ENCODE measurements around the gene BCAT1. TPM values are rescaled to one million over a fixed set of nuclear protein-coding genes. Genes with fewer than 3 reads are reported as not detected.

Gene BCAT1
- total and polyA plus RNA-seq, 9 of the 15 experiments (the other 6 are each of a cell fraction or from before 2014, with no cell fraction given): 38.5 to 157 (median 66.8) TPM

GRCh38 chr12:24954261-24954660 lies 5.4 kb upstream of the BCAT1 start:
- no TSS peak for BruUV-seq (replicated peaks)
- no peak overlapping the region for H2AFZ ChIP-seq (ENCODE audit: low read depth, low read length)
- H3K27me3 ChIP-seq (ENCODE audit: control insufficient read depth in 2 of 2, insufficient read depth in 2 of 2, low read length in 2 of 2): no peaks in the 10 kb centered on the region
- no peak overlapping the region for H3K27ac ChIP-seq (ENCODE audit: extremely low read depth, low read depth, low read length)
- ChIA-PET CTCF (ENCODE audit: low intra/inter-chr PET ratio) (no interaction called here), POLR2A (no interaction called here)
- peaks cover 26 to 40% of the 10 kb centered on the region in 2 experiments; a peak in 4 of 5 replicates for H3K4me1 ChIP-seq (replicated peaks in 1 of 2; ENCODE audit: control insufficient read depth in 2 of 2, insufficient read depth in 2 of 2, low read length in 2 of 2)
- no peaks in the 10 kb centered on the region for H4K20me1 ChIP-seq (replicated peaks; ENCODE audit: control insufficient read depth, insufficient read depth, low read length)
- H3K79me2 ChIP-seq (ENCODE audit: control insufficient read depth, insufficient read depth, low read length): peaks cover 2% of the 10 kb centered on the region; the same call in 2 of the 3 replicates
- in situ Hi-C loops (cut with MboI) (no loop called here), intact Hi-C loops (cut with micrococcal nuclease) (loop anchor here (5.0 kb wide), 1 partner anchor 102 kb away; no protein-coding TSS in a partner anchor)
- WGBS (ENCODE audit: insufficient coverage, low coverage, missing lambda C conversion rate): 5% methylated on average over 3 of the region's 3 CpGs
- FAIRE-seq: peak; percentile 56
- peak in 1 of 4 experiments; percentile 29 for DNase-seq (ENCODE audit: extremely low read depth in 1 of 4, low spot score in 3 of 4)
- no peak overlapping the region for H3K4me2 ChIP-seq (ENCODE audit: insufficient read depth, low read length)
- H3K9me3 ChIP-seq (replicated peaks; ENCODE audit: control insufficient read depth, insufficient read depth, low read depth, low read length): no peaks in the 10 kb centered on the region
- no peak overlapping the region for H3K4me3 ChIP-seq
- no peaks in the 10 kb centered on the region for H3K9me1 ChIP-seq (ENCODE audit: control insufficient read depth, insufficient read depth, low read length)
- H3K36me3 ChIP-seq (ENCODE audit: control insufficient read depth, insufficient read depth, low read length): no peaks in the 10 kb centered on the region
- ATAC-seq: no peak
- no peak overlapping the region for H3K9ac ChIP-seq (ENCODE audit: insufficient read depth in 1 of 2, low read depth in 2 of 2, low read length in 2 of 2)
- TF ChIP-seq MAFG (tag; conservative IDR thresholded peaks at IDR 0.05): peak; percentile 76
- TF ChIP-seq HDAC6 (IDR thresholded peaks at IDR 0.05; ENCODE audit: low read depth, low read length): no peak
- no peak for TF ChIP-seq BCL6 (CRISPR knock-in tag; IDR thresholded peaks at IDR 0.05)
- no peak for TF ChIP-seq PCBP2 (IDR thresholded peaks at IDR 0.05; ENCODE audit: low read depth, low read length, poor library complexity, severe bottlenecking)
- no peak for TF ChIP-seq ZNF224 (CRISPR knock-in tag; IDR thresholded peaks at IDR 0.05)
- 0 out of 2 replicates have a peak, but pooled peaks have one; percentile 8 for TF ChIP-seq MTA2 (IDR thresholded peaks at IDR 0.05; ENCODE audit: low read depth)
- TF ChIP-seq FIP1L1 (IDR thresholded peaks at IDR 0.05; ENCODE audit: low read depth, low read length, poor library complexity, severe bottlenecking): no peak
- TF ChIP-seq CCNT2 (IDR thresholded peaks at IDR 0.05; ENCODE audit: borderline replicate concordance, extremely low read depth, insufficient read length, low read depth, low read length): peak; percentile 22
- peak; percentile 83 for TF ChIP-seq FOSL1 (tag; conservative IDR thresholded peaks at IDR 0.05)
- no peak for TF ChIP-seq ZBTB40 (IDR thresholded peaks at IDR 0.05)
- no peak for TF ChIP-seq ZBTB40 (CRISPR knock-in tag; IDR thresholded peaks at IDR 0.05)
- TF ChIP-seq CBX1 (IDR thresholded peaks at IDR 0.05; ENCODE audit: low read depth): no peak
- peak; percentile 44; the same call in 1 of the 2 replicates for TF ChIP-seq ATF3 (IDR thresholded peaks at IDR 0.05)
- no peak for TF ChIP-seq ATF3 (CRISPR knock-in tag; conservative IDR thresholded peaks at IDR 0.05)
- TF ChIP-seq TARDBP (IDR thresholded peaks at IDR 0.05): no peak
